ENCODE results near the gene DLX4. TPM values are rescaled to one million over a fixed set of nuclear protein-coding genes. Genes with fewer than 3 reads are reported as not detected.

The DLX4 gene
- total and polyA plus RNA-seq, 2 donors (not counting 1 experiment from before 2014, with no cell fraction given): 0.17 to 0.88 TPM

DNA sequence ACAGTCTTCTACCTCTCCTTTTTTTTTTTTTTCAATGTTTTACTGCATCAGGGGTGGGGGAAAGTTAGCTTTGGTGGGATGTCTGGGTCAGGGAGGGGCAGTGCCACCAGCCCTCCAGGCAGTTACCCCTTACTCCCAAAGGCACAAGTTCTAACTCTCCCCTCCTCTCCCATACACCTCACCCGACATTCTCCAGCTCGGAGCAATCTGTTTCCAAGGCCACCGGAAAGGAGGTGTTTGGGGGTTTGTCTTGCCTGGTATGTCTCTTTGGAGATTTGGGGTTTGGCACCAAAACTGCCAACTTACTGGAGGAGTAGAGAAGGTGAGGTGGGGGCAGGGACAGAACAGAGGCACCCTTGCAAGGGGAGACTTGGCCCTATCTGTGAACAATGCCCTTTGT, 21.3 kb downstream of the DLX4 start:
- no peak overlapping the region for H3K4me2 ChIP-seq (replicated peaks; ENCODE audit: low read depth, low read length, poor library complexity, severe bottlenecking)
- CTCF ChIA-PET: interaction anchor here (2.2 to 5.1 kb wide), 2 partner anchors 7 to 38 kb away, joined by 7 to 41 read pairs; no protein-coding TSS in a partner anchor
- no peak for DNase-seq
- Mint-ChIP-seq H3K4me3 (no peak overlapping the region), H3K27ac (no peak overlapping the region), H3K9me3 (ENCODE audit: insufficient read depth) (no peaks in the 10 kb centered on the region), H3K4me1 (peaks cover 23% of the 10 kb centered on the region), H3K27me3 (peaks cover 74% of the 10 kb centered on the region)
- H3K27ac ChIP-seq (ENCODE audit: low read length in 2 of 2): no peak overlapping the region
- ATAC-seq (ENCODE audit: low read depth): no peak
- H3K4me1 ChIP-seq (ENCODE audit: control insufficient read depth in 2 of 2, insufficient read depth in 2 of 2, low read length in 2 of 2): peaks cover 20 to 23% of the 10 kb centered on the region in 2 donors
- H3K36me3 ChIP-seq (replicated peaks in 1 of 2; ENCODE audit: control extremely low read depth in 1 of 2, control insufficient read depth in 1 of 2, extremely low read depth in 1 of 2, insufficient read depth in 2 of 2, low read length in 1 of 2): no peaks in the 10 kb centered on the region
- H3K9me3 ChIP-seq (ENCODE audit: control extremely low read depth in 1 of 3, control insufficient read depth in 2 of 3, insufficient read depth in 1 of 3, low read length in 2 of 3): peaks cover 0 to 18% (median 0%) of the 10 kb centered on the region in 3 donors
- no CpG with 5 or more reads among the region's 3 CpGs for WGBS (ENCODE audit: insufficient coverage)
- H3K79me2 ChIP-seq (ENCODE audit: control insufficient read depth, insufficient read depth, low read length): no peaks in the 10 kb centered on the region
- H2AFZ ChIP-seq (ENCODE audit: insufficient read depth, low read depth, low read length, poor library complexity, severe bottlenecking): no peak overlapping the region
- TF ChIP-seq EZH2 (IDR thresholded peaks at IDR 0.05; ENCODE audit: borderline replicate concordance, insufficient read depth, low read depth, low read length, poor library complexity, severe bottlenecking): no peak
- TF ChIP-seq, protein P1, sequence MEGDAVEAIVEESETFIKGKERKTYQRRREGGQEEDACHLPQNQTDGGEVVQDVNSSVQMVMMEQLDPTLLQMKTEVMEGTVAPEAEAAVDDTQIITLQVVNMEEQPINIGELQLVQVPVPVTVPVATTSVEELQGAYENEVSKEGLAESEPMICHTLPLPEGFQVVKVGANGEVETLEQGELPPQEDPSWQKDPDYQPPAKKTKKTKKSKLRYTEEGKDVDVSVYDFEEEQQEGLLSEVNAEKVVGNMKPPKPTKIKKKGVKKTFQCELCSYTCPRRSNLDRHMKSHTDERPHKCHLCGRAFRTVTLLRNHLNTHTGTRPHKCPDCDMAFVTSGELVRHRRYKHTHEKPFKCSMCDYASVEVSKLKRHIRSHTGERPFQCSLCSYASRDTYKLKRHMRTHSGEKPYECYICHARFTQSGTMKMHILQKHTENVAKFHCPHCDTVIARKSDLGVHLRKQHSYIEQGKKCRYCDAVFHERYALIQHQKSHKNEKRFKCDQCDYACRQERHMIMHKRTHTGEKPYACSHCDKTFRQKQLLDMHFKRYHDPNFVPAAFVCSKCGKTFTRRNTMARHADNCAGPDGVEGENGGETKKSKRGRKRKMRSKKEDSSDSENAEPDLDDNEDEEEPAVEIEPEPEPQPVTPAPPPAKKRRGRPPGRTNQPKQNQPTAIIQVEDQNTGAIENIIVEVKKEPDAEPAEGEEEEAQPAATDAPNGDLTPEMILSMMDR (IDR thresholded peaks at IDR 0.05): no peak
- H3K4me3 ChIP-seq (ENCODE audit: control extremely low read depth in 1 of 5, extremely low read depth in 1 of 5, insufficient read depth in 1 of 5, low read depth in 2 of 5, low read length in 4 of 5): no peak overlapping the region
- H3K9ac ChIP-seq (ENCODE audit: low read length): no peak overlapping the region
- intact Hi-C loops (cut with micrococcal nuclease): no loop called here
- POLR2A ChIA-PET: no interaction called here
- peaks cover 0 to 91% (median 34%) of the 10 kb centered on the region in 4 experiments for H3K27me3 ChIP-seq (replicated peaks in 1 of 4; ENCODE audit: control extremely low read depth in 1 of 4, control insufficient read depth in 3 of 4, insufficient read depth in 4 of 4, low read length in 3 of 4)
- no peaks in the 10 kb centered on the region for H4K20me1 ChIP-seq (ENCODE audit: control insufficient read depth, insufficient read depth, low read length, poor library complexity, severe bottlenecking)

DNA sequence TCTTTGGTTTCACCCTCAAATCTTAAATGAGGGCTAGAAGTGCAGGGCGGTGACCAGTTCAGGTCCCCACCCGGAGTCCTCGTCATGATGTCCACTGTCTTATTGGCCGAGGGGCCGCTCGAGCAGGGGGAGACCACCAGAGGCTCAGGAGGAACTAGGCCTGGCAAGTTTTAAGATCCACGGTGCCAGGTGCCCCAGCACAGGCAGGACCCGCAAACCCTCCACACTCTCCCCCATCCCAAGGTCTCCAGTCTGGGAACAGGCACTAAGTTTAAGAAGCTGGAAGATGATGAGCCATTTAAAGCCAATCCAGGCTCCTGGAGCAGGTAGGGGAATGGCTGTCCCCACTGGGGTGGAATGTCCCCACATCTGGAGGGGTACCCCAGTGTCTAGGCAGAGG, 21.9 kb downstream of the DLX4 start:
- Mint-ChIP-seq H3K27me3 (peaks cover 78% of the 10 kb centered on the region), H3K27ac (no peak overlapping the region), H3K9me3 (ENCODE audit: insufficient read depth) (no peaks in the 10 kb centered on the region), H3K4me1 (peaks cover 26% of the 10 kb centered on the region), H3K4me3 (no peak overlapping the region)
- Histone ChIP-seq H3K4me1 (ENCODE audit: control insufficient read depth in 2 of 2, insufficient read depth in 2 of 2, low read length in 2 of 2) (peaks cover 22 to 25% of the 10 kb centered on the region in 2 donors), H3K4me3 (ENCODE audit: control extremely low read depth in 1 of 5, extremely low read depth in 1 of 5, insufficient read depth in 1 of 5, low read depth in 2 of 5, low read length in 4 of 5) (no peak overlapping the region), H3K27me3 (replicated peaks in 1 of 4; ENCODE audit: control extremely low read depth in 1 of 4, control insufficient read depth in 3 of 4, insufficient read depth in 4 of 4, low read length in 3 of 4) (peaks cover 0 to 92% (median 38%) of the 10 kb centered on the region in 4 experiments), H2AFZ (ENCODE audit: insufficient read depth, low read depth, low read length, poor library complexity, severe bottlenecking) (no peak overlapping the region), H3K79me2 (ENCODE audit: control insufficient read depth, insufficient read depth, low read length) (no peaks in the 10 kb centered on the region), H3K9ac (ENCODE audit: low read length) (no peak overlapping the region), H3K4me2 (replicated peaks; ENCODE audit: low read depth, low read length, poor library complexity, severe bottlenecking) (no peak overlapping the region), H3K36me3 (replicated peaks in 1 of 2; ENCODE audit: control extremely low read depth in 1 of 2, control insufficient read depth in 1 of 2, extremely low read depth in 1 of 2, insufficient read depth in 2 of 2, low read length in 1 of 2) (no peaks in the 10 kb centered on the region), H4K20me1 (ENCODE audit: control insufficient read depth, insufficient read depth, low read length, poor library complexity, severe bottlenecking) (no peaks in the 10 kb centered on the region), H3K27ac (ENCODE audit: low read length in 2 of 2) (no peak overlapping the region), H3K9me3 (ENCODE audit: control extremely low read depth in 1 of 3, control insufficient read depth in 2 of 3, insufficient read depth in 1 of 3, low read length in 2 of 3) (peaks cover 0 to 18% (median 0%) of the 10 kb centered on the region in 3 donors)
- ATAC-seq (ENCODE audit: low read depth): no peak
- ChIA-PET POLR2A (no interaction called here), CTCF (interaction anchor here (2.2 kb wide), 1 partner anchor 38 kb away, joined by 7 read pairs; no protein-coding TSS in a partner anchor)
- DNase-seq: no peak
- TF ChIP-seq, protein P1 (IDR thresholded peaks at IDR 0.05): no peak
- TF ChIP-seq EZH2 (IDR thresholded peaks at IDR 0.05; ENCODE audit: borderline replicate concordance, insufficient read depth, low read depth, low read length, poor library complexity, severe bottlenecking): no peak
- WGBS (ENCODE audit: insufficient coverage): 85% methylated on average over 5 of the region's 8 CpGs
- intact Hi-C loops (cut with micrococcal nuclease): no loop called here
